Transverse colon (tissue), 4 donors: ENCODE data around the gene TIGD1. TPM values are rescaled to one million over a fixed set of nuclear protein-coding genes. Genes with fewer than 3 reads are reported as not detected.

Experiments used
- DNase-seq: peaks from one replicate; pipeline ENCODE4 v3.0.0-alpha.2; 2019
- H3K27ac ChIP-seq, 4 donors: fragments of 200-600 bp; sonication (generic); 2 replicates each; pipeline ENCODE4 v1.5.1; 2016 to 2018; ENCODE audit warnings: inconsistent platforms in 4 of 4
- H3K27me3 ChIP-seq: fragments of 200-600 bp; sonication (generic); 2 replicates; pipeline ENCODE4 v1.5.1; 2017; ENCODE audit warnings: inconsistent platforms
- H3K36me3 ChIP-seq, 4 donors: fragments of 200-600 bp; sonication (generic); 2 replicates each; pipeline ENCODE4 v1.5.1; 2017 to 2019; ENCODE audit warnings: inconsistent platforms in 4 of 4
- H3K4me1 ChIP-seq, 4 donors: fragments of 200-600 bp; sonication (generic); 2 replicates each; pipeline ENCODE4 v1.5.1; 2017 to 2020; ENCODE audit warnings: inconsistent platforms in 4 of 4
- H3K4me3 ChIP-seq, 4 donors: fragments of 200-600 bp; sonication (generic); 1 replicate in 1 of 4; 2 replicates in 3 of 4; pipeline versions ENCODE4 v1.5.1 to v1.6.1; 2017 to 2019; ENCODE audit warnings: inconsistent platforms in 4 of 4
- H3K9me3 ChIP-seq, 2 donors: fragments of 200-600 bp; sonication (generic); 2 replicates each; pipeline ENCODE4 v1.5.1; 2017 to 2019; ENCODE audit warnings: inconsistent platforms in 2 of 2
- CTCF ChIP-seq, 5 experiments: fragments of 200-600 bp in 3 of 5; fragments of 450-650 bp in 2 of 5; sonication (generic) in 3 of 5; IDR thresholded peaks; 1 replicate in 2 of 5; 2 replicates in 3 of 5; pipeline ENCODE4 v1.5.1; 2016 to 2017; ENCODE audit warnings: antibody characterized with exemption in 5 of 5, inconsistent platforms in 3 of 5, mild to moderate bottlenecking in 2 of 5, moderate library complexity in 1 of 5
- EP300 ChIP-seq: sonication (generic); formaldehyde crosslinking; IDR thresholded peaks from one replicate; pipeline ENCODE4 v1.6.1; 2017; ENCODE audit warnings: antibody characterized with exemption, low read depth
- POLR2A ChIP-seq: fragments of 450-650 bp; IDR thresholded peaks from one replicate; pipeline ENCODE4 v1.6.1; 2016; ENCODE audit warnings: antibody characterized with exemption, mild to moderate bottlenecking, moderate library complexity
- POLR2AphosphoS5 ChIP-seq, 3 donors: sonication (generic); formaldehyde crosslinking; IDR thresholded peaks; one replicate each; pipeline ENCODE4 v1.6.1; 2016; ENCODE audit warnings: antibody characterized with exemption in 3 of 3
- WGBS, 2 donors: methylation state at CpG; one replicate each; pipeline ENCODE4 v1.1.5; 2018; ENCODE audit warnings: low coverage in 1 of 2; 5-methylcytosine and 5-hydroxymethylcytosine counted together
- in situ Hi-C, 4 donors: fragments of 200-750 bp; cut with MboI; loops; one replicate each; pipeline versions ENCODE4 v1.15.0 to v1.15.1; 2017; ENCODE audit warnings: low sequenced_read_pairs in 3 of 4, low pct_ligation_motif_present in 1 of 4, low pct_unique_long_range_greater_than_20kb in 1 of 4
- intact Hi-C: fragments of 100-400 bp; cut with DNase I; formaldehyde crosslinking; loops from one replicate; pipeline ENCODE4 v1.15.1; 2023; ENCODE audit warnings: low total_unique reads
- total RNA-seq, 4 donors: library from RNA; depleted of rRNA; stranded (reverse); fragments of >200 nt; gene quantifications; one replicate each; pipeline ENCODE4 v1.1.0, GENCODE V29; 2016

Gene TIGD1
- total RNA-seq, 4 donors from 2014 or later = 4.6 to 23.1 (median 11.9) TPM

- 59% methylated on average over 9 of the region's 10 CpGs; no CpG with 5 or more reads in 1 of the 2 donors for WGBS, 2 donors
- Histone ChIP-seq H3K9me3 (no peaks in the 10 kb centered on the region), H3K27ac (no peak overlapping the region), H3K36me3 (no peaks in the 10 kb centered on the region), H3K4me1 (peaks cover 0 to 15% (median 11%) of the 10 kb centered on the region in 4 donors), H3K27me3 (peaks cover 54% of the 10 kb centered on the region), H3K4me3 (no peak overlapping the region)
- TF ChIP-seq POLR2A (no peak), POLR2AphosphoS5 (IDR thresholded peaks at IDR 0.05) (no peak), EP300 (no peak), CTCF (IDR thresholded peaks at IDR 0.05) (no peak)
- DNase-seq = no peak
- intact Hi-C loops = no loop called here
- in situ Hi-C loops = no loop called here
These were observed 48.5 kb downstream of the TIGD1 start for GRCh38 chr2:232501794-232502390.

- H3K27me3 ChIP-seq = peaks cover 50% of the 10 kb centered on the region
- intact Hi-C loops = no loop called here
- peaks cover 0 to 15% (median 11%) of the 10 kb centered on the region in 4 donors for H3K4me1 ChIP-seq
- no peak overlapping the region for H3K4me3 ChIP-seq
- in situ Hi-C loops = no loop called here
- TF ChIP-seq POLR2A (no peak), CTCF (IDR thresholded peaks at IDR 0.05) (no peak), EP300 (no peak), POLR2AphosphoS5 (IDR thresholded peaks at IDR 0.05) (no peak)
- 69% methylated on average over 9 of the region's 9 CpGs; no CpG with 5 or more reads in 1 of the 2 donors for WGBS, 2 donors
- H3K9me3 ChIP-seq = no peaks in the 10 kb centered on the region
- no peak overlapping the region for H3K27ac ChIP-seq
- no peaks in the 10 kb centered on the region for H3K36me3 ChIP-seq
- no peak for DNase-seq
These were observed 49.0 kb downstream of the TIGD1 start for GRCh38 chr2:232501331-232501771.

- H3K4me3 ChIP-seq = no peak overlapping the region
- no peak for TF ChIP-seq EP300
- no peak for TF ChIP-seq POLR2AphosphoS5 (IDR thresholded peaks at IDR 0.05)
- no peak for TF ChIP-seq CTCF (IDR thresholded peaks at IDR 0.05)
- TF ChIP-seq POLR2A = no peak
- 92% methylated on average over 3 of the region's 3 CpGs for WGBS, 2 donors
- H3K27me3 ChIP-seq = peaks cover 23% of the 10 kb centered on the region
- DNase-seq = no peak
- in situ Hi-C loops (no loop called here), intact Hi-C loops (no loop called here)
- peaks cover 0 to 13% (median 8%) of the 10 kb centered on the region in 4 donors for H3K4me1 ChIP-seq
- no peaks in the 10 kb centered on the region for H3K36me3 ChIP-seq
- H3K27ac ChIP-seq = no peak overlapping the region
- no peaks in the 10 kb centered on the region for H3K9me3 ChIP-seq
These were observed 51.9 kb downstream of the TIGD1 start for GRCh38 chr2:232498452-232498851.

Other genes starting within 250 kb of the TIGD1 start
- gene ALPP, start 171.8 kb downstream of the TIGD1 start, total RNA-seq = not detected
- not detected for gene ALPG, start 143.7 kb downstream of the TIGD1 start, total RNA-seq
- gene ALPI, start 94.4 kb downstream of the TIGD1 start, total RNA-seq = 10 to 100 TPM in 3 of 4 donors, 1 to 10 TPM in 1; 4.2 to 50.9 (median 25.9) TPM
- not detected for gene ECEL1, start 62.7 kb downstream of the TIGD1 start, total RNA-seq
- gene PRSS56, start 30.2 kb downstream of the TIGD1 start, total RNA-seq = not detected
- gene CHRND, start 24.4 kb downstream of the TIGD1 start, total RNA-seq = not detected
- not detected for gene CHRNG, start 10.9 kb downstream of the TIGD1 start, total RNA-seq
- 1,000 to 10,000 TPM in 1 of 4 donors, 10 to 100 TPM in 3; 46.0 to 2,324 (median 55.7) TPM for gene EIF4E2, start 132 bp upstream of the TIGD1 start, total RNA-seq
- gene EFHD1, start 83.0 kb upstream of the TIGD1 start, total RNA-seq = 1 to 10 TPM in 3 of 4 donors, not detected in 1; 1.6 to 6.1 (median 3.7) TPM
- 100 to 1,000 TPM in 1 of 4 donors, 10 to 100 TPM in 3; 40.8 to 146 (median 76.0) TPM for gene GIGYF2, start 146.8 kb upstream of the TIGD1 start, total RNA-seq
- gene KCNJ13, start 226.0 kb upstream of the TIGD1 start, total RNA-seq = not detected